Rectal smooth muscle tissue (tissue), 1 donor: ENCODE data around the gene JOSD1.

Experiments
- H3K27ac ChIP-seq: one replicate; pipeline ENCODE4 v1.7.0; 2013; ENCODE audit warnings: low read depth, low read length, inconsistent platforms
- H3K27me3 ChIP-seq: one replicate; pipeline ENCODE4 v1.7.0; 2013; ENCODE audit warnings: low read length; ENCODE audit not compliant: control insufficient read depth, insufficient read depth
- H3K36me3 ChIP-seq: one replicate; pipeline ENCODE4 v1.7.0; 2013; ENCODE audit warnings: low read length; ENCODE audit not compliant: control insufficient read depth, insufficient read depth
- H3K4me1 ChIP-seq: one replicate; pipeline ENCODE4 v1.7.0; 2013; ENCODE audit warnings: low read length; ENCODE audit not compliant: control insufficient read depth, insufficient read depth
- H3K4me3 ChIP-seq: one replicate; pipeline ENCODE4 v1.7.0; 2013; ENCODE audit warnings: low read length
- H3K9ac ChIP-seq: one replicate; pipeline ENCODE4 v1.7.0; 2013; ENCODE audit warnings: low read length

The JOSD1 gene

GRCh38 chr22:38716826-38717225, 16.1 kb upstream of the JOSD1 start:
- Histone ChIP-seq H3K27me3 (no peaks in the 10 kb centered on the region), H3K27ac (no peak overlapping the region), H3K4me1 (no peaks in the 10 kb centered on the region), H3K36me3 (peaks cover 20% of the 10 kb centered on the region), H3K9ac (no peak overlapping the region), H3K4me3 (no peak overlapping the region)

- Histone ChIP-seq H3K4me1 (no peaks in the 10 kb centered on the region), H3K27ac (no peak overlapping the region)
Measured at GRCh38 chr22:38716271-38716670, 15.5 kb upstream of the JOSD1 start.

GRCh38 chr22:38715852-38716251, 15.1 kb upstream of the JOSD1 start:
- Histone ChIP-seq H3K4me3 (no peak overlapping the region), H3K36me3 (peaks cover 20% of the 10 kb centered on the region), H3K27ac (no peak overlapping the region), H3K4me1 (no peaks in the 10 kb centered on the region), H3K27me3 (no peaks in the 10 kb centered on the region), H3K9ac (no peak overlapping the region)

More at GRCh38 chr22:38716271-38716670, 15.5 kb upstream of the JOSD1 start:
- H3K27me3 ChIP-seq = no peaks in the 10 kb centered on the region
- H3K9ac ChIP-seq = no peak overlapping the region
- no peak overlapping the region for H3K4me3 ChIP-seq
- peaks cover 20% of the 10 kb centered on the region for H3K36me3 ChIP-seq

GRCh38 chr22:38715176-38715764, 14.5 kb upstream of the JOSD1 start:
- peaks cover 20% of the 10 kb centered on the region for H3K36me3 ChIP-seq
- H3K4me1 ChIP-seq = no peaks in the 10 kb centered on the region
- no peak overlapping the region for H3K27ac ChIP-seq
- H3K27me3 ChIP-seq = no peaks in the 10 kb centered on the region
- H3K4me3 ChIP-seq = no peak overlapping the region
- no peak overlapping the region for H3K9ac ChIP-seq

GRCh38 chr22:38713921-38714320, 13.2 kb upstream of the JOSD1 start:
- Histone ChIP-seq H3K27ac (no peak overlapping the region), H3K36me3 (peaks cover 20% of the 10 kb centered on the region), H3K27me3 (no peaks in the 10 kb centered on the region), H3K9ac (no peak overlapping the region), H3K4me1 (no peaks in the 10 kb centered on the region), H3K4me3 (no peak overlapping the region)

- Histone ChIP-seq H3K27ac (no peak overlapping the region), H3K9ac (no peak overlapping the region), H3K27me3 (no peaks in the 10 kb centered on the region), H3K4me3 (no peak overlapping the region), H3K4me1 (no peaks in the 10 kb centered on the region), H3K36me3 (peaks cover 17% of the 10 kb centered on the region)
Measured at GRCh38 chr22:38712486-38713207, 11.9 kb upstream of the JOSD1 start.

- Histone ChIP-seq H3K4me3 (no peak overlapping the region), H3K4me1 (peaks cover 8% of the 10 kb centered on the region), H3K27ac (no peak overlapping the region), H3K36me3 (peaks cover 2% of the 10 kb centered on the region), H3K9ac (no peak overlapping the region), H3K27me3 (no peaks in the 10 kb centered on the region)
Measured at GRCh38 chr22:38710866-38711265, 10.1 kb upstream of the JOSD1 start.

- H3K4me3 ChIP-seq = no peak overlapping the region
- no peaks in the 10 kb centered on the region for H3K27me3 ChIP-seq
- H3K4me1 ChIP-seq = peaks cover 8% of the 10 kb centered on the region
- H3K9ac ChIP-seq = no peak overlapping the region
- H3K27ac ChIP-seq = no peak overlapping the region
- no peaks in the 10 kb centered on the region for H3K36me3 ChIP-seq
Measured at GRCh38 chr22:38710351-38710750, 9.6 kb upstream of the JOSD1 start.

- Histone ChIP-seq H3K4me3 (no peak overlapping the region), H3K4me1 (peaks cover 14% of the 10 kb centered on the region), H3K27ac (no peak overlapping the region), H3K36me3 (no peaks in the 10 kb centered on the region), H3K27me3 (no peaks in the 10 kb centered on the region), H3K9ac (no peak overlapping the region)
Measured at GRCh38 chr22:38709306-38709705, 8.6 kb upstream of the JOSD1 start.

- H3K4me1 ChIP-seq = peaks cover 14% of the 10 kb centered on the region
- H3K27me3 ChIP-seq = no peaks in the 10 kb centered on the region
- no peak overlapping the region for H3K9ac ChIP-seq
- no peak overlapping the region for H3K27ac ChIP-seq
- H3K4me3 ChIP-seq = peak overlapping the region; percentile 83
- H3K36me3 ChIP-seq = no peaks in the 10 kb centered on the region
Measured at GRCh38 chr22:38707984-38708383, 7.2 kb upstream of the JOSD1 start.

GRCh38 chr22:38707346-38707745, 6.6 kb upstream of the JOSD1 start:
- no peaks in the 10 kb centered on the region for H3K27me3 ChIP-seq
- no peaks in the 10 kb centered on the region for H3K36me3 ChIP-seq
- H3K9ac ChIP-seq = no peak overlapping the region
- peaks cover 14% of the 10 kb centered on the region for H3K4me1 ChIP-seq
- peak overlapping the region; percentile 83 for H3K4me3 ChIP-seq
- no peak overlapping the region for H3K27ac ChIP-seq

GRCh38 chr22:38706901-38707195, 6.1 kb upstream of the JOSD1 start:
- Histone ChIP-seq H3K27ac (peak overlapping the region; percentile 92), H3K27me3 (no peaks in the 10 kb centered on the region), H3K36me3 (no peaks in the 10 kb centered on the region), H3K4me3 (peak overlapping the region; percentile 83), H3K9ac (peak overlapping the region; percentile 89), H3K4me1 (peaks cover 14% of the 10 kb centered on the region)
